HepG2 (cell line): ENCODE results near the gene STARD10. TPM values are rescaled to one million over a fixed set of nuclear protein-coding genes. Genes with fewer than 3 reads are reported as not detected.

Source experiments
- CENPBD1 ChIP-seq: sonication (generic); formaldehyde crosslinking; IDR thresholded peaks from 2 replicates; pipeline ENCODE4 v1.8.0; 2022; ENCODE audit warnings: missing genetic modification reagents, low read depth, mild to moderate bottlenecking, borderline replicate concordance
- FOXA3 ChIP-seq: IDR thresholded peaks from 2 replicates; pipeline ENCODE4 v1.6.1; 2016; ENCODE audit warnings: missing genetic modification reagents, missing compliant biosample characterization
- HDAC1 ChIP-seq: sonication (generic); formaldehyde crosslinking; IDR thresholded peaks from 2 replicates; pipeline ENCODE4 v1.5.1; 2020; ENCODE audit warnings: mild to moderate bottlenecking, missing genetic modification reagents
- MAZ ChIP-seq, 2 experiments: sonication (generic) in 1 of 2; formaldehyde crosslinking in 1 of 2; IDR thresholded peaks; 2 replicates each; pipeline versions ENCODE4 v1.5.0 to v1.6.1; 2012 to 2020; ENCODE audit warnings: low read depth in 2 of 2, mild to moderate bottlenecking in 2 of 2, borderline replicate concordance in 1 of 2, improper control_type of control experiment in 1 of 2, low read length in 1 of 2, missing genetic modification reagents in 1 of 2, moderate library complexity in 1 of 2
- ONECUT2 ChIP-seq: sonication (generic); formaldehyde crosslinking; IDR thresholded peaks from 2 replicates; pipeline ENCODE4 v1.4.0; 2020; ENCODE audit warnings: missing genetic modification reagents
- REPIN1 ChIP-seq: sonication (generic); formaldehyde crosslinking; IDR thresholded peaks from 2 replicates; pipeline ENCODE4 v1.8.0; 2022; ENCODE audit warnings: missing genetic modification reagents, low read depth, mild to moderate bottlenecking, borderline replicate concordance
- SALL1 ChIP-seq: sonication (generic); formaldehyde crosslinking; IDR thresholded peaks from 2 replicates; pipeline ENCODE4 v1.8.0; 2022; ENCODE audit warnings: mild to moderate bottlenecking, missing genetic modification reagents
- SATB2 ChIP-seq: sonication (generic); formaldehyde crosslinking; IDR thresholded peaks from 2 replicates; pipeline ENCODE4 v1.5.0; 2020; ENCODE audit warnings: missing genetic modification reagents
- TEAD3 ChIP-seq: optimal IDR thresholded peaks from 2 replicates; pipeline ENCODE3; 2016; ENCODE audit warnings: borderline replicate concordance
- ZBTB26 ChIP-seq: IDR thresholded peaks from 2 replicates; pipeline ENCODE4 v1.6.1; 2016; ENCODE audit warnings: missing compliant biosample characterization, missing genetic modification reagents, borderline replicate concordance
- ZGPAT ChIP-seq: IDR thresholded peaks from 2 replicates; pipeline ENCODE4 v1.6.1; 2016; ENCODE audit warnings: mild to moderate bottlenecking
- ZNF234 ChIP-seq: sonication (generic); formaldehyde crosslinking; conservative IDR thresholded peaks from 2 replicates; pipeline ENCODE4 v1.5.1; 2020; ENCODE audit warnings: mild to moderate bottlenecking, missing genetic modification reagents
- ZNF264 ChIP-seq: sonication (generic); formaldehyde crosslinking; IDR thresholded peaks from 2 replicates; pipeline ENCODE4 v1.4.0; 2020; ENCODE audit warnings: missing genetic modification reagents
- ZNF609 ChIP-seq: sonication (generic); formaldehyde crosslinking; IDR thresholded peaks from 2 replicates; pipeline ENCODE4 v1.4.0; 2020; ENCODE audit warnings: mild to moderate bottlenecking, missing genetic modification reagents, borderline replicate concordance
- polyA plus RNA-seq, 8 experiments: library from polyadenylated mRNA; depleted of rRNA in 3 of 8; stranded (reverse) in 7 of 8; unstranded in 1 of 8; fragments of >200 nt; fragmentation: Illumina TruSeq in 4 of 8; extraction: Trizol in 4 of 8; gene quantifications; 2 replicates each; pipeline versions ENCODE4 v1.2.1 to v1.2.3, GENCODE V29; 2011 to 2016; ENCODE audit warnings: low read depth in 4 of 8, missing spikeins in 1 of 8, mixed read lengths in 1 of 8; ENCODE audit not compliant: insufficient read depth in 1 of 8
- total RNA-seq, 5 experiments: library from RNA; depleted of rRNA; stranded (reverse); fragments of >200 nt; fragmentation: Illumina TruSeq; extraction: Trizol; gene quantifications; 2 replicates each; pipeline ENCODE4 v1.2.3, GENCODE V29; 2016; ENCODE audit warnings: low read depth in 1 of 5
- TF ChIP-seq, protein P1 (sequence below): sonication (generic); formaldehyde crosslinking; IDR thresholded peaks from 2 replicates; pipeline ENCODE4 v1.4.0; 2020; ENCODE audit warnings: mild to moderate bottlenecking, missing genetic modification reagents
- TF ChIP-seq, protein P2 (sequence below): sonication (generic); formaldehyde crosslinking; IDR thresholded peaks from 2 replicates; pipeline ENCODE4 v1.8.0; 2022; ENCODE audit warnings: mild to moderate bottlenecking, missing genetic modification reagents, borderline replicate concordance

The STARD10 gene
- total and polyA plus RNA-seq, 2 of the 13 experiments (the other 11 are each of a cell fraction or from before 2014, with no cell fraction given) = 260 to 341 TPM

- TF ChIP-seq ZNF609 = no peak
- 0 out of 2 replicates have a peak, but pooled peaks have one; percentile 10 for TF ChIP-seq FOXA3 (CRISPR knock-in tag)
- TF ChIP-seq ZBTB26 (CRISPR knock-in tag) = peak; percentile 7; the same call in 1 of the 2 replicates
- TF ChIP-seq ZGPAT (CRISPR knock-in tag) = peak; percentile 55; the same call in 1 of the 2 replicates
- TF ChIP-seq, protein P1, sequence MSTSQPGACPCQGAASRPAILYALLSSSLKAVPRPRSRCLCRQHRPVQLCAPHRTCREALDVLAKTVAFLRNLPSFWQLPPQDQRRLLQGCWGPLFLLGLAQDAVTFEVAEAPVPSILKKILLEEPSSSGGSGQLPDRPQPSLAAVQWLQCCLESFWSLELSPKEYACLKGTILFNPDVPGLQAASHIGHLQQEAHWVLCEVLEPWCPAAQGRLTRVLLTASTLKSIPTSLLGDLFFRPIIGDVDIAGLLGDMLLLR (CRISPR knock-in tag) = peak; percentile 16; the same call in 1 of the 2 replicates
- no peak for TF ChIP-seq ONECUT2 (CRISPR knock-in tag)
- TF ChIP-seq TEAD3 (CRISPR knock-in tag) = peak; percentile 12
- no peak for TF ChIP-seq CENPBD1 (CRISPR knock-in tag)
- TF ChIP-seq SALL1 (CRISPR knock-in tag) = peak; percentile 42
- TF ChIP-seq HDAC1 (CRISPR knock-in tag) = peak; percentile 66; the same call in 1 of the 2 replicates
- TF ChIP-seq, protein P2, sequence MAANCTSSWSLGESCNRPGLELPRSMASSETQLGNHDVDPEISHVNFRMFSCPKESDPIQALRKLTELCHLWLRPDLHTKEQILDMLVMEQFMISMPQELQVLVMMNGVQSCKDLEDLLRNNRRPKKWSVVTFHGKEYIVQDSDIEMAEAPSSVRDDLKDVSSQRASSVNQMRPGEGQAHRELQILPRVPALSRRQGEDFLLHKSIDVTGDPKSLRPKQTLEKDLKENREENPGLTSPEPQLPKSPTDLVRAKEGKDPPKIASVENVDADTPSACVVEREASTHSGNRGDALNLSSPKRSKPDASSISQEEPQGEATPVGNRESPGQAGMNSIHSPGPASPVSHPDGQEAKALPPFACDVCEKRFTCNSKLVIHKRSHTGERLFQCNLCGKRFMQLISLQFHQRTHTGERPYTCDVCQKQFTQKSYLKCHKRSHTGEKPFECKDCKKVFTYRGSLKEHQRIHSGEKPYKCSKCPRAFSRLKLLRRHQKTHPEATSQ = 0 out of 2 replicates have a peak, but pooled peaks have one; percentile 44
- TF ChIP-seq ZNF264 = peak; percentile 17; the same call in 1 of the 2 replicates
- TF ChIP-seq MAZ (IDR thresholded peaks at IDR 0.05; ENCODE audit: borderline replicate concordance, low read depth, low read length) = peak; percentile 37; the same call in 1 of the 2 replicates
- 0 out of 2 replicates have a peak, but pooled peaks have one; percentile 35 for TF ChIP-seq MAZ (CRISPR knock-in tag; IDR thresholded peaks at IDR 0.05; ENCODE audit: low read depth)
- no peak for TF ChIP-seq SATB2 (CRISPR knock-in tag)
- peak; percentile 71; the same call in 1 of the 2 replicates for TF ChIP-seq ZNF234 (CRISPR knock-in tag)
- TF ChIP-seq REPIN1 = peak; percentile 80
Measured at GRCh38 chr11:72752088-72752914, 41.5 kb downstream of the STARD10 start, which contains the start of gene ARAP1 (continued).
